Neutrophil (primary cell): ENCODE measurements around the gene SHFL.

ENCODE experiments used
- H3K27ac ChIP-seq: fragments of 200-600 bp; sonication (generic); 2 replicates; pipeline ENCODE4 v1.5.1; 2016; ENCODE audit warnings: mild to moderate bottlenecking, moderate library complexity
- H3K27me3 ChIP-seq: fragments of 200-600 bp; sonication (generic); 2 replicates; pipeline ENCODE4 v1.6.0; 2016; ENCODE audit warnings: mild to moderate bottlenecking
- H3K36me3 ChIP-seq: fragments of 200-600 bp; sonication (generic); 2 replicates; pipeline ENCODE4 v1.5.1; 2017
- H3K4me1 ChIP-seq, 2 experiments: fragments of 200-600 bp in 1 of 2; sonication (generic) in 1 of 2; 1 replicate in 1 of 2; 2 replicates in 1 of 2; pipeline versions ENCODE4 v1.5.1 to v1.6.1; 2013 to 2016; ENCODE audit warnings: low read depth in 1 of 2, low read length in 1 of 2, mild to moderate bottlenecking in 1 of 2, moderate library complexity in 1 of 2; ENCODE audit not compliant: control insufficient read depth in 1 of 2, insufficient read depth in 1 of 2
- H3K4me3 ChIP-seq, 2 experiments: fragments of 200-600 bp in 1 of 2; sonication (generic) in 1 of 2; 1 replicate in 1 of 2; 2 replicates in 1 of 2; pipeline ENCODE4 v1.5.1; 2013 to 2016; ENCODE audit warnings: low read depth in 1 of 2, low read length in 1 of 2, mild to moderate bottlenecking in 1 of 2, moderate library complexity in 1 of 2
- H3K9me3 ChIP-seq: fragments of 200-600 bp; sonication (generic); 2 replicates; pipeline ENCODE4 v1.5.1; 2016
- CTCF ChIP-seq: fragments of 200-600 bp; sonication (generic); IDR thresholded peaks from 2 replicates; pipeline ENCODE4 v1.5.1; 2016; ENCODE audit warnings: antibody characterized with exemption

Gene SHFL

GRCh38 chr19:10068205-10068604, 17.9 kb upstream of the SHFL start:
- Histone ChIP-seq H3K27ac (no peak overlapping the region), H3K4me1 (no peaks in the 10 kb centered on the region), H3K36me3 (no peaks in the 10 kb centered on the region), H3K9me3 (no peaks in the 10 kb centered on the region), H3K4me3 (no peak overlapping the region), H3K27me3 (peaks cover 11% of the 10 kb centered on the region)
- TF ChIP-seq CTCF = no peak

- Histone ChIP-seq H3K27me3 (peaks cover 6% of the 10 kb centered on the region), H3K4me1 (no peaks in the 10 kb centered on the region), H3K9me3 (no peaks in the 10 kb centered on the region), H3K4me3 (no peak overlapping the region), H3K36me3 (no peaks in the 10 kb centered on the region), H3K27ac (no peak overlapping the region)
- TF ChIP-seq CTCF = no peak
Measured at GRCh38 chr19:10069046-10069445, 17.1 kb upstream of the SHFL start.

- Histone ChIP-seq H3K36me3 (no peaks in the 10 kb centered on the region), H3K9me3 (no peaks in the 10 kb centered on the region), H3K27me3 (no peaks in the 10 kb centered on the region)
Measured at GRCh38 chr19:10070730-10071446, 15.2 kb upstream of the SHFL start.

GRCh38 chr19:10074153-10074552, 12.0 kb upstream of the SHFL start:
- no peaks in the 10 kb centered on the region for H3K9me3 ChIP-seq
- TF ChIP-seq CTCF = no peak
- H3K36me3 ChIP-seq = no peaks in the 10 kb centered on the region
- H3K27me3 ChIP-seq = no peaks in the 10 kb centered on the region
- no peak overlapping the region for H3K27ac ChIP-seq
- no peaks in the 10 kb centered on the region for H3K4me1 ChIP-seq
- H3K4me3 ChIP-seq = no peak overlapping the region

More at GRCh38 chr19:10070730-10071446, 15.2 kb upstream of the SHFL start:
- H3K27ac ChIP-seq = no peak overlapping the region
- no peaks in the 10 kb centered on the region for H3K4me1 ChIP-seq
- TF ChIP-seq CTCF = no peak
- no peak overlapping the region for H3K4me3 ChIP-seq

GRCh38 chr19:10076535-10076934, 9.6 kb upstream of the SHFL start:
- H3K4me1 ChIP-seq = no peaks in the 10 kb centered on the region
- no peaks in the 10 kb centered on the region for H3K36me3 ChIP-seq
- no peaks in the 10 kb centered on the region for H3K27me3 ChIP-seq
- H3K4me3 ChIP-seq = no peak overlapping the region
- TF ChIP-seq CTCF = no peak
- H3K27ac ChIP-seq = no peak overlapping the region
- no peaks in the 10 kb centered on the region for H3K9me3 ChIP-seq
